Astrocyte of the hippocampus (primary cell): ENCODE data around the gene ADGRL1.

Experiments used
- DNase-seq: peaks from one replicate; pipeline ENCODE4 v3.0.0; 2011; ENCODE audit warnings: low read depth, low spot score

Gene ADGRL1

DNA sequence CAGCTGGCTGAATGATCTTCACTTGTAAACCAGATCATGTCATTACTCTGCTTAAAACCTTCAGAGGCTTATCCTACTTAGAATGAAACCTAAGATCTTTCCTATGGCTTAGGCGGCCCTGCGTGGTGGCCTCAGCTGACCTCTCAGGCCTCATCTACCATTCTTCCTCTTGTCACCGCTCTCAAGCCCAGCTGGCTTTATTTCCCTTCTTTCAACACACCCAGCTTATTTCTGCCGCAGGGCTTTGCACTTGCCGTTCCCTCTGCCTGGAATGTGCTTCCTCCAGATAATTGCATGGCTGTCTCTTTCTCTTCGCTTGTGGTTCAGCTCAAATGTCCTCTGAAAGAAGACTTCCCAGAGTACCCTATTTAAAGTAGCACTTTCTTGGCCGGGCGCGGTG lies 66.0 kb downstream of the ADGRL1 start:
- no peak for DNase-seq

DNA sequence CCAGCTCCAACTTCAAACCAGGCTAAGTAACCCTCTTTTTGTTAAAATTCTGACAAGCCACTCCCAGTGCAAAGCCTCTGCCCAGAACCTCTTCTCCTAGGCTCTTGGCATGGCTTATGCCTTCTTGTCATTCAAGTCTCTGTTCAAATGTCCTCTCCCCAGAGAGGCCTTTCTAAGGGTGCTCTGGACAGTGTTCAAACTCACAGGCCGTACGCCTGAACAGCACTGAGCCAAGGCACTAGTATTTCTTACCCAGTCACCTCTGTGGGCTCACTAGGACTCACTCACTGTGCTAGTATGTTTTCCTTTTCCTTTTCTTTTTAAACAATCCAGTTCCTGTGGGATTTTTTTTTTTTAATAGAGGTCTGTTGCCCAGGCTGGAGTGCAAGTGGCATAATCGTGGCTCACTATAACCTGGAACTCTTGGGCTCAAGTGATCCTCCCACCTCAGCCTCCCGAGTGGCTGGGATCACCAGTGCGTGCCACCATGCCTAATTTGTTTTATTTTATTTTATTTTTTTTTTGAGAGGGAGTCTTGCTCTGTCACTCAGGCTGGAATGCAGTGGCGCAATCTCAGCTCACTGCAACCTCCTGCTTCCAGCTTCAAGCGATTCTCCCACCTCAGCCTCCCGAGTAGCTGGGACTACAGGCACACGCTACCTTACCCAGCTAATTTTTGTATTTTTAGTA lies 67.2 kb downstream of the ADGRL1 start:
- peak; percentile 34 for DNase-seq

GRCh38 chr19:14136509-14137281 lies 69.3 kb downstream of the ADGRL1 start, which contains the start of gene ASF1B:
Gene ASF1B, minus strand, starts transcription at chr19:14136589. Its CDS starts 133 bp downstream, at chr19:14136456.
- peak; percentile 100 for DNase-seq

DNA sequence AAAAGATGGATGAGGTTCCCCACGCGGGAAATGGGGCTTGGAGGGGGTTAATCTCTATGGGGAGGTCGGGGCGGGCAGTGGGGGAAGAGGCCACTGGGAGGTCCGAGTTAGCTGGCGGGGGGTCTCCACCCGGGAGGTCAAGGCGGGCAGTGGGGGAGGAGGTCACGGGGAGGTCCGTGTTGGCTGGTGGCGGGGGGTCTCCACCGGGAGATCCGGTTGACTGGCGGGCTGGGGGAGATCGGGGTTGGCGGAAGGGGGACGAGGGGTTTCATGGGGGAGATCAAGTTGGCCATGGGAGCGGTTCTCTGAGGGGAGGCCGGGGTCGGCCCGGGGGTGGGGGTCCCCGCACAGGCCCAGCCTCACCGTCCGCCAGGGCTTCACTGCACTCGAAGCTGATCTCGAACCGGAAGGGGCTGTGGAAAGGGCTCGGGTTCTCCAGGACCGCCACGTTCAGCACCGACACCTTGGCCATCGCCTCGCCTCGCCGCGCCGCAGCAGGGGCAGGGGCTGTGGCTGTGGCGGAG lies 69.9 kb downstream of the ADGRL1 start:
- DNase-seq = no peak

- no peak for DNase-seq
Measured at GRCh38 chr19:14135355-14135754, 70.6 kb downstream of the ADGRL1 start.

GRCh38 chr19:14127929-14128509 lies 78.0 kb downstream of the ADGRL1 start:
- DNase-seq = no peak

- no peak for DNase-seq
Measured at GRCh38 chr19:14127176-14127575, 78.8 kb downstream of the ADGRL1 start.

GRCh38 chr19:14122924-14123323 lies 83.0 kb downstream of the ADGRL1 start:
- no peak for DNase-seq

- no peak for DNase-seq
Measured at GRCh38 chr19:14120497-14120780, 85.5 kb downstream of the ADGRL1 start.

DNA sequence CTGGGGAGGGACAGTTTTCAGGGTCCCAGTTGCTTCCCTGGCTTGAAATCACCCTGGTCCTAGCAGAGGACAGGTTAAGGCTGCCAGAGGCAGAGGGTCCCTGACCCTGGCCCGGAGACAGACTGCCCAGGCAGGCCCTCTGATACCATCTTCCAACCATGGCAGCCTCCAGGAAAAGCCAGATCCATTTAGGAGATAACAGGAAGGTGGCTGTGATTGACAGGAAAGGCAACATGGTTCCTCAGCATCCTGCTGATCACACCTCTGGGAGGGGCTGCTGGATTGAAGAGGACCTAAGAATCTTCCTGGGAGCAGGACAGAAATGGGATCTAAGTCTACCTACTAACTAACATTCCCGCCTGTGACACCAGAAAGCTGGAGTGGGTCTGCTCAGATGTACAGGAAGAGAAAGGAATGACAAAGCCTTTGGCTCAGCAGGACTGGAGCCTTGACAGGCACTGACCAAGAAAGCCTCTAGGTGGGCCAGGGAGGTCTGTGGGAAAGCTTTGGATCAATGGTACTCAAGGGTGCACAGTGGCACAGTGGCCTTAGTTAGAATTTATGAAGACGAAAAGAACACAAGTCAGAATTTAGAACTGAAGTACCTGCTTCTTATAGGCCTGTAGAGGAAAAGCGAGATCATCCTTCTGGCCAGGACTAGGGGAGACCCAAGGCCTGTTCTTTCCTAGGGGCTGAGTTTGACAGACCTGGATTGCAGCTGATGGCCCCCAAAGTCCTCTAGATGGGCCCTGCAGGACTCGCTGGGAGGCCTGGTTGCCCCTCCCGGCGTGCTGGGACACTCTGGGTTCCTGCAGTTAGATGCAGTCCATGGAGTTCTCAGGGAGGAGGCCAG lies 86.1 kb downstream of the ADGRL1 start:
- no peak for DNase-seq

GRCh38 chr19:14119146-14119545 lies 86.8 kb downstream of the ADGRL1 start:
- no peak for DNase-seq

DNA sequence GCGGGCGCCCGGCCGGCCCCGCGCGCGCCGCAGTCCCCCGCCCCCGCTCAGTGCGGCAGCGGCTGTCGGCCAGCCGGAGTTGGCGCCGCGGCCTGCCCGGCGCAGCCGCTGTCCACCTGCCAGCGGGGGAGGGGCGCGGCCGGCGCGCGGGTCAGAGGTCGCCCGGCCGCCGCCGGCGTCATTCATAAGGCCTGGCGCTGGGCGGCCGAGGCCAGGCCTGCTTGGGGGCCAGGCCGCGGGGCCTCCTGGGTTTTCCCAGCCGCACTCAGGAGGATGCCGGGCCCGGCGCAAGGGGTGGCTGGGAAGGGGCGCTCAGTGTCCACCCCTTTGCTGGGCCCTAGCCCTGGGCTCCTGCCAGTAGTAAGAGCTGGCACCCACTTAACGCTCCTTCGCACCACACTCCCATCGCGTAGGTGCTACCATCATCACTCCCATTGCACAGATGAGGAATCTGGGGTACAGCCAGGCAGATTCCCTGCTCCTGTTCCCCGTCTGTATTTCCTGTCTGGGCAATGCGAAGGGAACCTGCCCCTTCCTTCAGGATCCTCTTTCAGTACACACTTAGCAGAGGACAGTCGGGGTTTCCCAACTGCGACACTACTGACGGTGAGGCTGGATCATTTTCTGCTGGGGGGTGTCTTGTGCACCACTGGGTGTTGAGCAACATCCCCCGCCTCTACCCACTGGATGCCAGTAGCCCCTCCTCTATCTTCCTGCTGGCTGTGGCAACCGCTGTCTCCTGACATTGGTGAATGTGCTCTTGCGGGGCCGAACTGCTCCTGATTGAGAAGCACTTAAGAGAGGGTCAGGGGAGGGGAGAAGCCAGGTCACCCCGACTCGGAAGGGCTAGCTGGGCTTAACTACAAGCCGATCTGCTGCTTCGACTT lies 87.6 kb downstream of the ADGRL1 start:
- peak; percentile 53 for DNase-seq

DNA sequence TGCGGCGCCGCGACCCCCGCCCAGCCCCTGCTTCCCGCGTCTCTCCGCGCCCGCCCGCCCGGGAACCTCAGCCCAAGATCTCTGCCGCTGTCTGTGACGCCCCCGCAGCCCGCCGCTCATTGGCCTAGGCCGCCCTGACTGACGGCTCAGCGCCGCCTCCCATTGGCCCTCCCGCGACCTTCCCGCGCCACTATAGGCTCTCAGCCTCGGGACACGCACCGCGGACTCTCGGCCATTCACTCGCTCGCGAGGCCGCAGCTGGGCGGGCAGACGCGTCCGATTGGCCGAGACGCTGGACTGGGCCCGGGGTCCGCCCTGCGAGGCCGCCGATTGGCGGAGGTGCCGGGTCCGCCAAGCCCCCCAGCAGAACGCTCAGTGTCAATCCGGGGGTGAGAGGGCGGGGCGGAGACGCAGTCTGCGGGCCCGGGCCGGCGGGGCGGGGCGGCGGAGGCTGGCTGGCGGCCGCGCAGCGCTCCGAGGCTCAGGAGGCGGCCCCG lies 88.3 kb downstream of the ADGRL1 start, which contains the start of gene PRKACA:
Gene PRKACA, minus strand, starts transcription at position 95 of the 497 bp plus-strand sequence. CDS start 215 bp downstream, outside the sequence.
- peak; percentile 100 for DNase-seq

DNA sequence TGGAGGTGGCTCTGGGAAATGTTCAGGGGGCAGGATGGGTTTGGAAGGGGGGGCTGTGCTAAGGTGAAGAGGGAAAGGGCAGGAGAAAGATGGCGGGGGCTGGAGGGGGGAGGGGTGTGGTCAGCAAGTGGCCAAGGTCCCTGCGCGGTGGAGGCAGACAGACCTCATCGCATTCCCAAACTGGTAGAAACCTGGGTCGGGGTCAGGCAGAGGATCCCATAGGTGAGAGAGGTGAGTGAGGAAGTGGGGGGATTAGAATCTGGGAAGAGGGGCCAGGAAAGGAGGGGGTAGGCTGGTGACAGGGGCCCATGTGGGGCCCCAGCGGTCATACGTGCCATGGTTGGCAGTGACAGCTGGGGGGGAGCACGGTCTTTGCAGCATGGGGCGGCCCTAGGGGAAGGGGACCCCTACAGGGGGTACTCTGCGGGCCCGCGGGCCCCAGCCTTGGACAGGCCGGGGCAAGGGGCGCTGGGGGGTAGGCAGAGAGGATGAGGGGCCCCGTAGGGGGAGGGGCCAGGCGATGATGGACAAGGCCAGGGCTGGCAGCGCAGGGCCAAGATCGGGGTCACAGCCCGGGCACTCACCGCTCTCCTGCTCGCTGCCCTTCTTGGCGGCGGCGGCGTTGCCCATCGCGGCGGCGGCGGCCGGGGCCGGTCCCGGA lies 88.9 kb downstream of the ADGRL1 start:
- DNase-seq = peak; percentile 23

DNA sequence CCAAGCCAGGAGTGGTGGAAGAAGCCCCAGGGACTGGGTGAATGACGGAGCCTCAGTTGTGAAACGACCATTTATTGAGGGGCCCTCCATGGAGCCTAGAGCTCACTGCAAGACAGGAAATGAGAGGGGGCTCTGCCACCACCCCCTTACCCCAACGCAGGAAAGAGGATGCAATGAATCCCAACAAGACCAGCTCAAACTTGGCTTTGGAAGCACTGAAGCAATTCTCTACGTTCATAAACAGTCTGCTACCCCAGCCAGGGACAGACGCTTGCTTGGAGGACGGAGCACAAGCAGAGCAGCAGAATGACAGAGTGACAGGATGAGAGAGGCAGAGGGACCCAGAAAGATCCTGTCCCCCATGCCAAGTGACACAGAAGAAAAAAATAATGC lies 89.4 kb downstream of the ADGRL1 start:
- no peak for DNase-seq

- no peak for DNase-seq
Measured at GRCh38 chr19:14115756-14116155, 90.2 kb downstream of the ADGRL1 start.

GRCh38 chr19:14114854-14115253 lies 91.1 kb downstream of the ADGRL1 start:
- peak; percentile 39 for DNase-seq

GRCh38 chr19:14114439-14114838 lies 91.5 kb downstream of the ADGRL1 start:
- no peak for DNase-seq

DNA sequence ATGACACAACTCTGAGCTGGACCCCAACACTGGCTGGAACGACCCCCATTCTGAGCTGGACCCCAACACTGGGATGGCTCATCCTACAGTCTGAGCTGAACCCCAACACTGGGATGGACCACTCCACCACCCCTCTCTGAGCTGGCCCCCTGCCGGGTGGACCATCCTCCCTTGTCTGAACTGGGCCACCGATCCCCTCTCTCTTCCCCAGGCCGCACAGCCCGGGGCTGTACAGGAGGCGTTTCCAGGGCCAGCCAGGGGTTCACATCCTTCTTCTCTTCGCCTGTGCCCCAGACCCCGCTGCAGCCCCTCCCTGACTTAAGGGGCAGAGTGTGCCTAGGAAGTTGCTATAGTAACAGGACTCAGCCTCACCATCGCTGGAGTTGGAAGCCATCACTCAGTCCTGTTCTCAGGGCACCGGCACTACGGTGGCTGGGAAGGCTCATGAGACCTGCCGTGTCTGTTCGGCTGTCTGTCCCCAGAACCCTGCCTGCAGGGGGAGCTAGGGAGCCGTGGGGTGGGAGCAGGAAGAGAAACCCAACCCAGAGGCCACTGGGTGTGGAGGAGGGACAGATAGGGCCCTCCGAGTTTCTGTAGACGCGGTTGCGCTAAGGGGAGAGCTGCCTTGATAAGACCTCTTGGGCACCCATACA lies 92.1 kb downstream of the ADGRL1 start:
- no peak for DNase-seq
